Testis (tissue), 2 donors: ENCODE data around the gene STX18.

ENCODE experiments used
- CTCF ChIP-seq, 3 experiments: fragments of 450-650 bp in 2 of 3; fragments of 200-600 bp in 1 of 3; sonication (generic) in 1 of 3; IDR thresholded peaks; one replicate each; pipeline ENCODE4 v1.5.1; 2016 to 2019; ENCODE audit warnings: antibody characterized with exemption in 3 of 3, mild to moderate bottlenecking in 2 of 3, moderate library complexity in 1 of 3
- POLR2A ChIP-seq: fragments of 450-650 bp; IDR thresholded peaks from one replicate; pipeline ENCODE4 v1.6.1; 2017; ENCODE audit warnings: antibody characterized with exemption, mild to moderate bottlenecking, moderate library complexity

DNA sequence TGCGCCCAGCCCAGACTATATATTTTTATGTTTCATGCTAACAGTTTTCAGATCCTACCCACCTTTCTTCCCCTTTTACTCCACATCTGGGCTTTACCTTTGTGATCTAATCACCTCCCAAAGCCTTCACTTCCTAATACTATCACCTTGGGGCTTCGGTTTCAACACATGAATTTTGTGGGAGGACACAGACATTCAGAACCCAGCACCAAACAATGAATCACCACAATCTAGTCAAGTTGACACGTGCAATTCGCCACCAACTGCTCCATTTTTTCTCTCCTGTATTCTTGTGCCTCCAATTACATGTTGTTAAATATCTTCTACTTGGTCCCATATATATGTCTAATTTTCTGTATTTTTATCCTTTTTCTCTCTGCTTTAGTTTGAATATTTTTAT, 41.8 kb upstream of the STX18 start:
- TF ChIP-seq CTCF (IDR thresholded peaks at IDR 0.05) (no peak), POLR2A (no peak)
